ENCODE results near the gene HGS.

The HGS gene

GRCh38 chr17:81695211-81695610 lies 11.4 kb downstream of the HGS start:
- no peak for TF ChIP-seq CTCF (IDR thresholded peaks at IDR 0.05; ENCODE audit: control insufficient read depth, insufficient read depth, low read depth, low read length, missing control alignments)
- DNase-seq (ENCODE audit: low read depth): no peak
- no peak overlapping the region for H3K4me3 ChIP-seq (ENCODE audit: control insufficient read depth, low read depth, low read length)

GRCh38 chr17:81695801-81696200 lies 12.0 kb downstream of the HGS start:
- no peak for TF ChIP-seq CTCF (IDR thresholded peaks at IDR 0.05; ENCODE audit: control insufficient read depth, insufficient read depth, low read depth, low read length, missing control alignments)

GRCh38 chr17:81696218-81696941 lies 12.6 kb downstream of the HGS start:
- no peak for TF ChIP-seq CTCF (IDR thresholded peaks at IDR 0.05; ENCODE audit: control insufficient read depth, insufficient read depth, low read depth, low read length, missing control alignments)
- H3K4me3 ChIP-seq (ENCODE audit: control insufficient read depth, low read depth, low read length): no peak overlapping the region
- no peak for DNase-seq (ENCODE audit: low read depth)

More at GRCh38 chr17:81695801-81696200, 12.0 kb downstream of the HGS start:
- no peak overlapping the region for H3K4me3 ChIP-seq (ENCODE audit: control insufficient read depth, low read depth, low read length)
- DNase-seq (ENCODE audit: low read depth): no peak

GRCh38 chr17:81697261-81698044 lies 13.6 kb downstream of the HGS start:
- no peak overlapping the region for H3K4me3 ChIP-seq (ENCODE audit: control insufficient read depth, low read depth, low read length)
- no peak for TF ChIP-seq CTCF (IDR thresholded peaks at IDR 0.05; ENCODE audit: control insufficient read depth, insufficient read depth, low read depth, low read length, missing control alignments)
- no peak for DNase-seq (ENCODE audit: low read depth)

- no peak overlapping the region for H3K4me3 ChIP-seq (ENCODE audit: control insufficient read depth, low read depth, low read length)
- TF ChIP-seq CTCF (IDR thresholded peaks at IDR 0.05; ENCODE audit: control insufficient read depth, insufficient read depth, low read depth, low read length, missing control alignments): no peak
- no peak for DNase-seq (ENCODE audit: low read depth)
These were observed 16.8 kb downstream of the HGS start for GRCh38 chr17:81700353-81701287.
